Tibial artery (tissue), 4 donors: Measurements from ENCODE around the gene NMNAT3.

Source experiments
- DNase-seq, 2 donors: peaks; one replicate each; pipeline ENCODE4 v3.0.0-alpha.2; 2019
- H3K27ac ChIP-seq, 2 donors: fragments of 200-600 bp; sonication (generic) in 1 of 2; 1 replicate in 1 of 2; 2 replicates in 1 of 2; pipeline ENCODE4 v1.5.1; 2018 to 2019; ENCODE audit warnings: mild to moderate bottlenecking in 1 of 2
- H3K27me3 ChIP-seq, 2 donors: fragments of 200-600 bp; sonication (generic) in 1 of 2; one replicate each; pipeline versions ENCODE4 v1.5.1 to v1.6.0; 2016 to 2019
- H3K36me3 ChIP-seq, 3 donors: fragments of 200-600 bp; sonication (generic) in 2 of 3; one replicate each; pipeline ENCODE4 v1.5.1; 2016 to 2019; ENCODE audit warnings: mild to moderate bottlenecking in 2 of 3
- H3K4me1 ChIP-seq, 4 donors: fragments of 200-600 bp; sonication (generic) in 2 of 4; 1 replicate in 3 of 4; 2 replicates in 1 of 4; pipeline ENCODE4 v1.5.1; 2016 to 2019
- H3K4me3 ChIP-seq, 2 donors: fragments of 200-600 bp; sonication (generic) in 1 of 2; 1 replicate in 1 of 2; 2 replicates in 1 of 2; pipeline ENCODE4 v1.5.1; 2018 to 2019; ENCODE audit warnings: mild to moderate bottlenecking in 2 of 2
- H3K9me3 ChIP-seq, 3 donors: fragments of 200-600 bp; sonication (generic) in 1 of 3; one replicate each; pipeline ENCODE4 v1.5.1; 2016 to 2019
- intact Hi-C: fragments of 100-400 bp; cut with DNase I; formaldehyde crosslinking; loops from one replicate; pipeline ENCODE4 v1.15.0; 2023; ENCODE audit warnings: low total_unique reads
- TF ChIP-seq, protein P1 (sequence below), 2 experiments: fragments of 200-600 bp in 1 of 2; fragments of 450-650 bp in 1 of 2; IDR thresholded peaks; one replicate each; pipeline ENCODE4 v1.5.1; 2017 to 2019; ENCODE audit warnings: antibody characterized with exemption in 2 of 2, mild to moderate bottlenecking in 1 of 2, moderate library complexity in 1 of 2

NMNAT3 gene

DNA sequence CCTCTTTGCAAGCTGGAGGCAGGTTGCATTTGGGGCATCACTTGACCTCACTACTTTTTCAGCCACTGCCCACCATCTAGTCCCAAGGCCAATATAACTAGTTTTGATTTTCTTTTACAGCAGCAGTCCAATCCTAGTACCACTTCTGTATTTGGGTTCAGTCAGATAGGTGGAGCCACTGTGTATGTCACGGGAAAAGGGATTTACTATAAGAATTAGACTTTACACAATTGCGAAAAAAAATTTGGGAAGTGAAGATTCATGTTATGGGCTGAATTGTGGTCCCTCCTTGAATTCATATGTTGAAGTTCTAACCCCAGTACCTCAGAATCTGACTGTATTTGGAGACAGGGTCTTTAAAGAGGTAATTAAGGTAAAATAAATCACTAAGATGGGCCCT is 37.4 kb upstream of the NMNAT3 start:
- Histone ChIP-seq H3K4me3 (no peak overlapping the region), H3K9me3 (no peaks in the 10 kb centered on the region), H3K4me1 (no peaks in the 10 kb centered on the region), H3K36me3 (no peaks in the 10 kb centered on the region), H3K27ac (no peak overlapping the region), H3K27me3 (peaks cover 0 to 4% of the 10 kb centered on the region in 2 donors)
- no peak for DNase-seq
- intact Hi-C loops: no loop called here
- TF ChIP-seq, protein P1, sequence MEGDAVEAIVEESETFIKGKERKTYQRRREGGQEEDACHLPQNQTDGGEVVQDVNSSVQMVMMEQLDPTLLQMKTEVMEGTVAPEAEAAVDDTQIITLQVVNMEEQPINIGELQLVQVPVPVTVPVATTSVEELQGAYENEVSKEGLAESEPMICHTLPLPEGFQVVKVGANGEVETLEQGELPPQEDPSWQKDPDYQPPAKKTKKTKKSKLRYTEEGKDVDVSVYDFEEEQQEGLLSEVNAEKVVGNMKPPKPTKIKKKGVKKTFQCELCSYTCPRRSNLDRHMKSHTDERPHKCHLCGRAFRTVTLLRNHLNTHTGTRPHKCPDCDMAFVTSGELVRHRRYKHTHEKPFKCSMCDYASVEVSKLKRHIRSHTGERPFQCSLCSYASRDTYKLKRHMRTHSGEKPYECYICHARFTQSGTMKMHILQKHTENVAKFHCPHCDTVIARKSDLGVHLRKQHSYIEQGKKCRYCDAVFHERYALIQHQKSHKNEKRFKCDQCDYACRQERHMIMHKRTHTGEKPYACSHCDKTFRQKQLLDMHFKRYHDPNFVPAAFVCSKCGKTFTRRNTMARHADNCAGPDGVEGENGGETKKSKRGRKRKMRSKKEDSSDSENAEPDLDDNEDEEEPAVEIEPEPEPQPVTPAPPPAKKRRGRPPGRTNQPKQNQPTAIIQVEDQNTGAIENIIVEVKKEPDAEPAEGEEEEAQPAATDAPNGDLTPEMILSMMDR (IDR thresholded peaks at IDR 0.05): no peak

DNA sequence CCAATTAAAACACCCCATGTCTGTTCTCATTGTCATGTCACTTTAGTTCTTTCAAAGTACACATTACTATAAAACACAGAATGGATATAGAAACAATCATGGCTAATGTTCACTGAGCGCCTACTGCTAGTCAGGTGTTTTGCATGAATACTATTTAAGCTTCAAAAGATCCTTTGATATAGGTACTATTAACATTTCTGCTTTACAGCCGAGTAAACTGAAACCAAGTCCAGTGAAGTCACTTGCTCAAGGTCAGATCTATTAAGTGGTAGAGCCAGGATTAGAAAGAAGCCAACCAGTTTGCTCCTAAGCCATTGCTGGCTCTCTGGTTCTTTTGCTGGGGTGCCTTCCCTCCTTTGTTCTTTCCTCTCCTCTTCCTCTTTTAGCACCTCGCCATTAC is 32.4 kb upstream of the NMNAT3 start:
- TF ChIP-seq, protein P1 (IDR thresholded peaks at IDR 0.05): no peak
- intact Hi-C loops: no loop called here
- no peak overlapping the region for H3K27ac ChIP-seq
- H3K9me3 ChIP-seq: no peaks in the 10 kb centered on the region
- H3K4me3 ChIP-seq: no peak overlapping the region
- H3K36me3 ChIP-seq: no peaks in the 10 kb centered on the region
- H3K4me1 ChIP-seq: no peaks in the 10 kb centered on the region
- H3K27me3 ChIP-seq: no peaks in the 10 kb centered on the region
- DNase-seq: no peak

DNA sequence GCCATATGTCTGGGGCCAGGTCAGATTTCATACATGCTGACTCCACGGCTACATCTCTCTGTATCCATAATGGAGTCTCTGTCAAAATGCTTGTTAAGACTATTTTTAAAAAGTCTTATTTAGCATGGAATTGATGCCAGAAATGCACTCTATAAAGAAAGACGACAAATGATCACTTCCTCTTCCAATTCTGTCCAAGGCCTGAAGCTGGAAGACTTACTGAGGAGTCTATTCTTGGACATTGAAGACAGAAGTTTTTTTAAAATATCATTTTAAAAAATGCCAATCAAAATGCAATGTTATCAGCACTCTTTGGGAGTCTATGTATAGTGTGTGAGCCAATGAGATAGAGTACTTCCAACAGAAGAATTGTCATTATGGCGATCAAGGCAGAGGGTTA is 27.9 kb upstream of the NMNAT3 start:
- TF ChIP-seq, protein P1 (IDR thresholded peaks at IDR 0.05): no peak
- Histone ChIP-seq H3K4me1 (no peaks in the 10 kb centered on the region), H3K9me3 (no peaks in the 10 kb centered on the region), H3K27ac (no peak overlapping the region), H3K27me3 (peaks cover 0 to 5% of the 10 kb centered on the region in 2 donors), H3K36me3 (no peaks in the 10 kb centered on the region), H3K4me3 (no peak overlapping the region)
- intact Hi-C loops: no loop called here
- no peak for DNase-seq

DNA sequence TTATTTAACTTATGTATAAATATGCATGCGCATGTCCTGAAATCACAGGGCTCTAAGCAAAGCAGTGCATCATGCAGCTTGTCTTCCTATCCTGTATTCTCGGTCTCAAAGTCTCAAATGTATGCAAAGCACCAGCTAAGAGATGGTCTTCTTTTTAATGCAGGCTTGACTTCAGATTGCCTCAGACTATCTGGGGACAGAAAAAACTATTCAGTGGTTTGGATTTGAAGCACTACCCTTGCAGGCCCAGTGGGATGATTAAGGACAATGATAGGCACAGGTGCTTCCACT is 18.5 kb upstream of the NMNAT3 start:
- Histone ChIP-seq H3K4me3 (no peak overlapping the region), H3K4me1 (no peaks in the 10 kb centered on the region), H3K27me3 (no peaks in the 10 kb centered on the region), H3K9me3 (no peaks in the 10 kb centered on the region), H3K27ac (no peak overlapping the region), H3K36me3 (no peaks in the 10 kb centered on the region)
- intact Hi-C loops: no loop called here
- no peak for DNase-seq
- TF ChIP-seq, protein P1 (IDR thresholded peaks at IDR 0.05): no peak

DNA sequence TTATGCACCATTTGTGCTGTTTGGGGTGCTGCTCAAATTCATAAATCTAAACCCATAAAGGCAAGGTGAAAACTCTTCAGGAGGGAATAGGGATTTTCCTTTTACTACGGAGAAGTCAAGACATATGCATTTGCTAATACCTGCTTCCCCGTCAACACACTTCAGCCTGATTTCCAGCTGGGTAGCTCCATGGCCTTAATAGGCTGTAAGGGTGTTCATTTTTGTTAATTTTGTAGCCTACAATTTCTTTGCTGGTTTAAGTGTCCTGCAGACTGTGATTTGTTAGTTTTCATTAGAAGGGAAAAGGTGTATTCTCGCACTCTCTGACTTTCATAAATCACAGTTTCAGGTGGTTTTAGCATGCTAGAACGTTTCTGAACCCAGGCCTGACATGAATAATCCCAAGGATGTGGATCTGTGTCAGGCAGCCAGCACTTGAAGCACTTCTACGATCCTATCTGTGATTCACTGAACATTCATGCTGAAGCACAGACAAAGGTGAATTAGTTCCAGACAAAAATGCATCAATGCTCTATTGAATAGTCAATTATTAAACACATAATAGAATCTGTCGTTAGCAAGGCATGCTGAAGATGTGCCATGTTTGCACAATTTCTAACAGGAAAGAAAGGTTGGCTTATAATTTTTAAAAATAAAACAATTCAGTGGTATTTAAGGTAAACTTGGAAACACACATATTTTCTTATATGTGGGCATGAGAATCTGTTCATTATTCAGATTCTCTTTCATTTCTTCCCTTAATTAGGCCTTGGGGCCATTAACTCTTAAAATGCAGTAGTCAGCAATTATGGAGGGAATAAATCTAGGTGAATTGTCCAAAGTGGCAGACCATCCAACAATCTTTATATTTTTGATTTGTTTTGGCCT is 17.9 kb upstream of the NMNAT3 start:
- intact Hi-C loops: no loop called here
- H3K27me3 ChIP-seq: no peaks in the 10 kb centered on the region
- no peaks in the 10 kb centered on the region for H3K9me3 ChIP-seq
- TF ChIP-seq, protein P1 (IDR thresholded peaks at IDR 0.05): no peak
- no peak overlapping the region for H3K27ac ChIP-seq
- H3K36me3 ChIP-seq: no peaks in the 10 kb centered on the region
- no peak for DNase-seq
- H3K4me1 ChIP-seq: no peaks in the 10 kb centered on the region
- H3K4me3 ChIP-seq: no peak overlapping the region
